ENCODE results near the gene C1orf105.

- TF ChIP-seq CTCF (IDR thresholded peaks at IDR 0.05) (no peak), POLR2AphosphoS5 (IDR thresholded peaks at IDR 0.05) (no peak), POLR2A (IDR thresholded peaks at IDR 0.05) (no peak), EP300 (IDR thresholded peaks at IDR 0.05) (no peak)
Observed at GRCh38 chr1:172473842-172474241, 53.4 kb downstream of the C1orf105 start.
